Upper lobe of left lung (tissue), 4 donors: ENCODE measurements around the gene DNAI7.

Experiments
- CTCF ChIP-seq, 6 experiments: fragments of 450-650 bp in 4 of 6; fragments of 200-600 bp in 2 of 6; sonication (generic) in 2 of 6; IDR thresholded peaks; one replicate each; pipeline ENCODE4 v1.5.1; 2016 to 2019; ENCODE audit warnings: antibody characterized with exemption in 6 of 6
- EP300 ChIP-seq, 4 donors: sonication (generic); formaldehyde crosslinking; IDR thresholded peaks; one replicate each; pipeline ENCODE4 v1.5.1; 2017; ENCODE audit warnings: antibody characterized with exemption in 4 of 4, control low read depth in 2 of 4
- POLR2A ChIP-seq, 4 donors: fragments of 450-650 bp; IDR thresholded peaks; one replicate each; pipeline ENCODE4 v1.5.1; 2016 to 2017; ENCODE audit warnings: antibody characterized with exemption in 4 of 4, mild to moderate bottlenecking in 2 of 4
- POLR2AphosphoS5 ChIP-seq, 2 donors: sonication (generic); formaldehyde crosslinking; IDR thresholded peaks; one replicate each; pipeline ENCODE4 v1.5.1; 2017; ENCODE audit warnings: antibody characterized with exemption in 2 of 2

DNA sequence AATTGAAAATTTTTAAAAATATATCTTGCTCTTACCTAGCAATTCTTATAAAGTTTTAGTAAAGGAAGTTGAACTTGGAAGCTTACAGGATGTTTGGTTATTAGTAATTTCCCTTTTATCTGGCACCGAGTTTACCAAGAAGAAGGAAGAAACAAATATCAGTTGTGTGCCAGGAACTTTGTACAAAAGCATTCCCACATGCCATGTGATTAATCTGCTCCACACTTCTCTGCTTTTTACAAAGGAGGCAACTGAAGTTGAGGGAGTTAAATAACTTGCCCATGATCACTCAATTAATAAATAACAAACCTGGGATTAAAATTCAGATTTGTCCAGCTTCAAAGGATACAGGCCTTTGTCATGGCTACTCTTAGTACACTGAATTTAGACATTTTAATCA, 123.6 kb downstream of the DNAI7 start:
- TF ChIP-seq CTCF (IDR thresholded peaks at IDR 0.05) (no peak), POLR2A (IDR thresholded peaks at IDR 0.05) (no peak), POLR2AphosphoS5 (IDR thresholded peaks at IDR 0.05) (no peak), EP300 (IDR thresholded peaks at IDR 0.05) (no peak)
